Measurements from ENCODE around the gene CAMP.

Gene CAMP

DNA sequence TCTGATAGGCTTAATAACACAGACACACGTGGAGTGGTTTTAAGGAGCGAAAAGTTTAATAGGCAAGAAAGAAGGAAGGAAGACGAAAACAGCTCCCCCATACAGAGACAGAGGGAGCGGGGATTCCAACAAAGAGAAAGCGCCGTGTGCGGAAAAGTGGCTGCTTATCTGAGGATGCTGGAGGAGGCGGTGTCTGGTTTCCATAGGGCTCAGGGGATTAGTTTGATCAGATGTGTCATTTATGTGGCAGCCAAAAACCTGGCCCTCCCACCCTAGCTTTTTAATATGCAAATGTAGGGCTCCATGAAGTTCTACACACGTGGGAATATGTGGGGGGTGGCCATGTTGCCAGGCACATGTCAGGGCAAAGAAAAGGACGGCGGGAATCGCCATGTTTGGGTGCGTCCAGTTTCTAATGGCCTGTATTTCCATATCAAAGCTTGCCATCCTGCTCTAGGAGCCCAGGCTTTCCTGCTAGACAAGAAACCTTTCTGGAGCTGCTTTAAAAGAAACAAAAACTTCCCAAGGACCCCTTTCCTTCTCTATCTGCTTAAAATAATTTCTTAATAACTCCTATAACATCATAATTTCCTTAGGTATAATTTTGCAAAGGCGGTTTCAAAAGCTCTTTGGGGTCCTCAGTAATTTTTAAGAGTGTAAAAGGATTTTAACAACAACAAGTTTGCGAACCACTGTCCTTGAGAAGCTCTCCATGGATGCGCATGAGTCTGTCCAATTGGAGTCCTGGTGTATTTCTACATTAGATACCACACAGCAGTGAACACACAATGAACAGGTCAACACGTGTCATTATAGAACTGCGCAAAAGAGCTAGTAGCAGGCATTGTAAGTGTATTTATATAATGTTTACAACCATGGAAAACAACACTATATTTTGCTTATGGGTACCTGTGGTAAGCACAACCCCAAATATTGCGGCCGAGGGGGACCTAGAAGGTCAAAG, 17.0 kb downstream of the CAMP start:
- no peak overlapping the region for H3K23ac ChIP-seq (ENCODE audit: low read depth, low read length, poor library complexity)
- peak overlapping the region in 1 of 2 donors; percentile 60 for H3K4me3 ChIP-seq (ENCODE audit: low read length in 2 of 2)
- no CpG with 5 or more reads among the region's 20 CpGs for WGBS, 2 donors (ENCODE audit: extremely low coverage in 2 of 2, insufficient read length in 2 of 2, insufficient replicate concordance in 1 of 2)
- no peak overlapping the region for H2AK5ac ChIP-seq (ENCODE audit: low read depth, low read length)
- H3K9ac ChIP-seq (ENCODE audit: low read depth, low read length, poor library complexity), result no peak overlapping the region
- H2BK15ac ChIP-seq (ENCODE audit: low read length), result no peak overlapping the region
- H3K36me3 ChIP-seq (replicated peaks in 1 of 2; ENCODE audit: control insufficient read depth in 2 of 2, insufficient read depth in 2 of 2, low read length in 2 of 2), result peaks cover 3 to 6% of the 10 kb centered on the region in 2 donors
- peak overlapping the region; percentile 2 for H3K4me2 ChIP-seq (ENCODE audit: insufficient read depth, low read length, poor library complexity, severe bottlenecking)
- no peaks in the 10 kb centered on the region for H3K9me3 ChIP-seq (replicated peaks in 1 of 2; ENCODE audit: control insufficient read depth in 2 of 2, insufficient read depth in 1 of 2, low read depth in 1 of 2, low read length in 2 of 2)
- peak; percentile 55 for DNase-seq (ENCODE audit: low spot score)
- H3K79me1 ChIP-seq (ENCODE audit: low read depth, low read length), result peaks cover 6% of the 10 kb centered on the region
- H2BK12ac ChIP-seq (ENCODE audit: low read length), result no peak overlapping the region
- H3K27ac ChIP-seq (replicated peaks; ENCODE audit: low read length), result peak overlapping the region; percentile 65
- H2AFZ ChIP-seq (ENCODE audit: low read length), result peak overlapping the region; percentile 88
- no peak overlapping the region for H3K14ac ChIP-seq (ENCODE audit: low read length)
- H3K18ac ChIP-seq (ENCODE audit: low read length), result peak overlapping the region; percentile 72
- no peak overlapping the region for H2BK120ac ChIP-seq (ENCODE audit: low read depth, low read length)
- peak overlapping the region; percentile 17 for H4K8ac ChIP-seq (ENCODE audit: low read depth, low read length)
- H2BK5ac ChIP-seq (ENCODE audit: low read length), result no peak overlapping the region
- no peak overlapping the region for H4K91ac ChIP-seq (ENCODE audit: low read depth, low read length, poor library complexity)
- H3K27me3 ChIP-seq (ENCODE audit: control insufficient read depth in 3 of 3, insufficient read depth in 3 of 3, low read depth in 1 of 3, low read length in 3 of 3), result no peaks in the 10 kb centered on the region
- H3K4me1 ChIP-seq (ENCODE audit: control insufficient read depth in 2 of 2, insufficient read depth in 1 of 2, low read depth in 1 of 2, low read length in 2 of 2), result peaks cover 5 to 9% of the 10 kb centered on the region in 2 donors
- no peak overlapping the region for H3K4ac ChIP-seq (ENCODE audit: low read length)

DNA sequence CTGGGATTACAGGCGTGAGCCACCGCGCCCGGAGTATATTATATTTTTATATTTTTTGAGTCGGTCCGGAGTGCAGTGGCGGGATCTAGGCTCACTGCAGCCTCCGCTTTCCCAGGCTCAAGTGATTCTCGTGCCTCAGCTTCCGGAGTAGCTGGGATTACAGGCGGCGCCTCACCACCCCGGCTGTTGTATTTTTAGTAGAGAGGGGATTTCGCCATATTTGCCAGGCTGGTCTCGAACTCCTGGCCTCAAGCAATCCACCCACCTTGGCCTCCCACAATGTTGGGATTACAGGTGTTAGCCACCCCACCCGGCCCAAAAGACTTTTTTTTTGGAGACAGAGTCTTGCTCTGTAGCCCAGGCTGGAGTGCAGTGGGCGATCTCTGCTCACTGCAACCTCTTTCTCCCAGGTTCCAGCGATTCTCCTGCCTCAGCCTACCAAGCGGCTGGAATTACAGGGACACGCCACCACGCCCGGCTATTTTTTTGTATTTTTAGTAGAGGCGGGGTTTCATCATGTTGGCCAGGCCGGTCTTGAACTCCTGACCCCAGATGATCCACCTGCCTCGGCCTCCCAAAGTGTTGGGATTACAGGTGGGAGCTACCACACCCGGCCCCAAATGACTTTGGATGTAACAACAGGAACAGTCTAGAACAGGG, 18.6 kb downstream of the CAMP start:
- Histone ChIP-seq H2BK15ac (ENCODE audit: low read length) (no peak overlapping the region), H2BK120ac (ENCODE audit: low read depth, low read length) (no peak overlapping the region), H4K91ac (ENCODE audit: low read depth, low read length, poor library complexity) (no peak overlapping the region), H2AFZ (ENCODE audit: low read length) (peak overlapping the region; percentile 88), H2AK5ac (ENCODE audit: low read depth, low read length) (peak overlapping the region; percentile 41), H2BK12ac (ENCODE audit: low read length) (no peak overlapping the region), H3K9me3 (replicated peaks in 1 of 2; ENCODE audit: control insufficient read depth in 2 of 2, insufficient read depth in 1 of 2, low read depth in 1 of 2, low read length in 2 of 2) (no peaks in the 10 kb centered on the region), H3K27ac (replicated peaks; ENCODE audit: low read length) (no peak overlapping the region), H3K4me2 (ENCODE audit: insufficient read depth, low read length, poor library complexity, severe bottlenecking) (peak overlapping the region; percentile 39), H3K18ac (ENCODE audit: low read length) (no peak overlapping the region), H3K4me3 (ENCODE audit: low read length in 2 of 2) (peak overlapping the region; percentile 60 to 98), H4K8ac (ENCODE audit: low read depth, low read length) (no peak overlapping the region), H3K4ac (ENCODE audit: low read length) (no peak overlapping the region), H3K9ac (ENCODE audit: low read depth, low read length, poor library complexity) (no peak overlapping the region), H3K14ac (ENCODE audit: low read length) (no peak overlapping the region), H3K79me1 (ENCODE audit: low read depth, low read length) (peaks cover 6% of the 10 kb centered on the region), H3K23ac (ENCODE audit: low read depth, low read length, poor library complexity) (no peak overlapping the region), H2BK5ac (ENCODE audit: low read length) (no peak overlapping the region), H3K27me3 (ENCODE audit: control insufficient read depth in 3 of 3, insufficient read depth in 3 of 3, low read depth in 1 of 3, low read length in 3 of 3) (no peaks in the 10 kb centered on the region), H3K4me1 (ENCODE audit: control insufficient read depth in 2 of 2, insufficient read depth in 1 of 2, low read depth in 1 of 2, low read length in 2 of 2) (peaks cover 5 to 9% of the 10 kb centered on the region in 2 donors), H3K36me3 (replicated peaks in 1 of 2; ENCODE audit: control insufficient read depth in 2 of 2, insufficient read depth in 2 of 2, low read length in 2 of 2) (peaks cover 4 to 10% of the 10 kb centered on the region in 2 donors)
- DNase-seq (ENCODE audit: low spot score), result no peak
- WGBS, 2 donors (ENCODE audit: extremely low coverage in 2 of 2, insufficient read length in 2 of 2, insufficient replicate concordance in 1 of 2), result no CpG with 5 or more reads among the region's 26 CpGs

DNA sequence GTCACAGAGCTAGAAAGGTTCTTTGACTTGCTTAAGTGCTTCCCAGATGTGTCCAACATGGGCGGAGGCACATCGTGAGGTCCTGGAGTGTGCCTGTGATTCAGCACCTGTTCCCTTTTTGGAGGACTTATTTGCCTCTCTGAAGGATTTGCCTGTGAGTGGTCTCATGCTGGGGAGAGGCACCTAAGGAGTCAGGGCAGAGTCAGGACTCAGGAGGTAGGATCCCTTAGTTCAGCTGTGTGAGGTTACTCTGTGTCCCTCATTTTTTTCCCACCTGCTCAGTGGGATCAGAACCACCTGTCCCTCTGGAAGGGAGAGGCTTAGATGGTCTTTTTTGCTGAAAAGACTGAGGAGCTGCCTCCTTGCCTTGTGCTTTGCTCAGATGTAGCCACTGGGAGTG, 20.6 kb downstream of the CAMP start:
- no peak overlapping the region for H3K4me2 ChIP-seq (ENCODE audit: insufficient read depth, low read length, poor library complexity, severe bottlenecking)
- H2BK12ac ChIP-seq (ENCODE audit: low read length), result no peak overlapping the region
- H3K36me3 ChIP-seq (replicated peaks in 1 of 2; ENCODE audit: control insufficient read depth in 2 of 2, insufficient read depth in 2 of 2, low read length in 2 of 2), result peaks cover 8 to 29% of the 10 kb centered on the region in 2 donors
- H3K27me3 ChIP-seq (ENCODE audit: control insufficient read depth in 3 of 3, insufficient read depth in 3 of 3, low read depth in 1 of 3, low read length in 3 of 3), result no peaks in the 10 kb centered on the region
- no peak overlapping the region for H3K4ac ChIP-seq (ENCODE audit: low read length)
- H4K8ac ChIP-seq (ENCODE audit: low read depth, low read length), result no peak overlapping the region
- no peak overlapping the region for H2BK5ac ChIP-seq (ENCODE audit: low read length)
- no peak overlapping the region for H3K14ac ChIP-seq (ENCODE audit: low read length)
- no CpG with 5 or more reads among the region's 2 CpGs for WGBS, 2 donors (ENCODE audit: extremely low coverage in 2 of 2, insufficient read length in 2 of 2, insufficient replicate concordance in 1 of 2)
- H3K4me1 ChIP-seq (ENCODE audit: control insufficient read depth in 2 of 2, insufficient read depth in 1 of 2, low read depth in 1 of 2, low read length in 2 of 2), result peaks cover 5 to 7% of the 10 kb centered on the region in 2 donors
- peaks cover 6% of the 10 kb centered on the region for H3K79me1 ChIP-seq (ENCODE audit: low read depth, low read length)
- no peak overlapping the region for H3K23ac ChIP-seq (ENCODE audit: low read depth, low read length, poor library complexity)
- DNase-seq (ENCODE audit: low spot score), result no peak
- no peaks in the 10 kb centered on the region for H3K9me3 ChIP-seq (replicated peaks in 1 of 2; ENCODE audit: control insufficient read depth in 2 of 2, insufficient read depth in 1 of 2, low read depth in 1 of 2, low read length in 2 of 2)
- H3K27ac ChIP-seq (replicated peaks; ENCODE audit: low read length), result no peak overlapping the region
- no peak overlapping the region for H3K4me3 ChIP-seq (ENCODE audit: low read length in 2 of 2)
- H3K9ac ChIP-seq (ENCODE audit: low read depth, low read length, poor library complexity), result no peak overlapping the region
- no peak overlapping the region for H4K91ac ChIP-seq (ENCODE audit: low read depth, low read length, poor library complexity)
- H2AFZ ChIP-seq (ENCODE audit: low read length), result no peak overlapping the region
- H2BK15ac ChIP-seq (ENCODE audit: low read length), result no peak overlapping the region
- no peak overlapping the region for H2AK5ac ChIP-seq (ENCODE audit: low read depth, low read length)
- no peak overlapping the region for H2BK120ac ChIP-seq (ENCODE audit: low read depth, low read length)
- H3K18ac ChIP-seq (ENCODE audit: low read length), result no peak overlapping the region

DNA sequence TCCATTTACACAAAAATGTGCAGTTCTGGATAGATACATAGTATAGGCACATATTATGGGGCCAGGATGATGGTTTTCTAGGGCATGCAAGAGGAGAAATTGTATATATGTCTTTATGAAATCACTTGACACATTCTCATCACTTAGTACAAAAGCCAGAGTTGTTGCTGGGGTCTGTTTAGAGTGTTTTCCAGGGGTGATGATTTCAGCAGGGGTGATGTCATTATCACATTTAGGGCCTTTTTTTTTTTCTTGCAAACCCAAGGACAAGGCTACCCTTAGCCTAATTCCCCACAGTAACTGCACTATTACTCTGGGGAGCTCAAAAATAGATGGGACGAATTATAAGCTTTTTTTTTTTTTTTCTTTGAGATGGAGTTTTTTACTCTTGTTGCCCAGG, 21.2 kb downstream of the CAMP start:
- H3K9ac ChIP-seq (ENCODE audit: low read depth, low read length, poor library complexity), result no peak overlapping the region
- no CpG with 5 or more reads among the region's 1 CpG for WGBS, 2 donors (ENCODE audit: extremely low coverage in 2 of 2, insufficient read length in 2 of 2, insufficient replicate concordance in 1 of 2)
- H3K23ac ChIP-seq (ENCODE audit: low read depth, low read length, poor library complexity), result no peak overlapping the region
- no peak overlapping the region for H3K27ac ChIP-seq (replicated peaks; ENCODE audit: low read length)
- no peak overlapping the region for H2BK15ac ChIP-seq (ENCODE audit: low read length)
- H3K4me2 ChIP-seq (ENCODE audit: insufficient read depth, low read length, poor library complexity, severe bottlenecking), result no peak overlapping the region
- H3K14ac ChIP-seq (ENCODE audit: low read length), result no peak overlapping the region
- H2BK12ac ChIP-seq (ENCODE audit: low read length), result no peak overlapping the region
- no peak overlapping the region for H3K4ac ChIP-seq (ENCODE audit: low read length)
- no peak overlapping the region for H2AK5ac ChIP-seq (ENCODE audit: low read depth, low read length)
- H3K9me3 ChIP-seq (replicated peaks in 1 of 2; ENCODE audit: control insufficient read depth in 2 of 2, insufficient read depth in 1 of 2, low read depth in 1 of 2, low read length in 2 of 2), result no peaks in the 10 kb centered on the region
- peaks cover 8 to 33% of the 10 kb centered on the region in 2 donors for H3K36me3 ChIP-seq (replicated peaks in 1 of 2; ENCODE audit: control insufficient read depth in 2 of 2, insufficient read depth in 2 of 2, low read length in 2 of 2)
- no peak overlapping the region for H3K18ac ChIP-seq (ENCODE audit: low read length)
- no peaks in the 10 kb centered on the region for H3K27me3 ChIP-seq (ENCODE audit: control insufficient read depth in 3 of 3, insufficient read depth in 3 of 3, low read depth in 1 of 3, low read length in 3 of 3)
- no peak overlapping the region for H4K8ac ChIP-seq (ENCODE audit: low read depth, low read length)
- H3K79me1 ChIP-seq (ENCODE audit: low read depth, low read length), result peaks cover 6% of the 10 kb centered on the region
- peaks cover 5 to 7% of the 10 kb centered on the region in 2 donors for H3K4me1 ChIP-seq (ENCODE audit: control insufficient read depth in 2 of 2, insufficient read depth in 1 of 2, low read depth in 1 of 2, low read length in 2 of 2)
- H2BK120ac ChIP-seq (ENCODE audit: low read depth, low read length), result no peak overlapping the region
- H4K91ac ChIP-seq (ENCODE audit: low read depth, low read length, poor library complexity), result no peak overlapping the region
- no peak overlapping the region for H2BK5ac ChIP-seq (ENCODE audit: low read length)
- DNase-seq (ENCODE audit: low spot score), result no peak
- no peak overlapping the region for H3K4me3 ChIP-seq (ENCODE audit: low read length in 2 of 2)
- no peak overlapping the region for H2AFZ ChIP-seq (ENCODE audit: low read length)
